ENCODE measurements around the gene CNTNAP5.

DNA sequence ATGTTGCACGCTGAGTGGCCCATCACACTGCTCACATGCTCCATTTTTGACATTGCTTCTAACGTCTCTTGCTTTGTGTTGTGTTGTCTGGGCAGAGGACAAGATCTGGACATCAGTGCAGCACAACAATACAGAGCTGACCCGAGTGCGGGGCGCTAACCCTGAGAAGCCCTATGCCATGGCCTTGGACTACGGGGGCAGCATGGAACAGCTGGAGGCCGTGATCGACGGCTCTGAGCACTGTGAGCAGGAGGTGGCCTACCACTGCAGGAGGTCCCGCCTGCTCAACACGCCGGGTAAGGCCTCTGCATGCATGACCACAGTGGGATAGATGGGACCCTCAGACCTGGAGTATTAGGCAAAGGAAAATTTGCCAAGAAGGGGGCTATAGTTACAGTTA is 622.6 kb downstream of the CNTNAP5 start:
- TF ChIP-seq POLR2AphosphoS5 (IDR thresholded peaks at IDR 0.05; ENCODE audit: insufficient read depth, low read depth, low read length) (no peak), POLR2A (IDR thresholded peaks at IDR 0.05; ENCODE audit: low read depth, low read length) (no peak), EZH2 (IDR thresholded peaks at IDR 0.05; ENCODE audit: borderline replicate concordance, low read depth, low read length, severe bottlenecking) (no peak)
- TF ChIP-seq, protein P1, sequence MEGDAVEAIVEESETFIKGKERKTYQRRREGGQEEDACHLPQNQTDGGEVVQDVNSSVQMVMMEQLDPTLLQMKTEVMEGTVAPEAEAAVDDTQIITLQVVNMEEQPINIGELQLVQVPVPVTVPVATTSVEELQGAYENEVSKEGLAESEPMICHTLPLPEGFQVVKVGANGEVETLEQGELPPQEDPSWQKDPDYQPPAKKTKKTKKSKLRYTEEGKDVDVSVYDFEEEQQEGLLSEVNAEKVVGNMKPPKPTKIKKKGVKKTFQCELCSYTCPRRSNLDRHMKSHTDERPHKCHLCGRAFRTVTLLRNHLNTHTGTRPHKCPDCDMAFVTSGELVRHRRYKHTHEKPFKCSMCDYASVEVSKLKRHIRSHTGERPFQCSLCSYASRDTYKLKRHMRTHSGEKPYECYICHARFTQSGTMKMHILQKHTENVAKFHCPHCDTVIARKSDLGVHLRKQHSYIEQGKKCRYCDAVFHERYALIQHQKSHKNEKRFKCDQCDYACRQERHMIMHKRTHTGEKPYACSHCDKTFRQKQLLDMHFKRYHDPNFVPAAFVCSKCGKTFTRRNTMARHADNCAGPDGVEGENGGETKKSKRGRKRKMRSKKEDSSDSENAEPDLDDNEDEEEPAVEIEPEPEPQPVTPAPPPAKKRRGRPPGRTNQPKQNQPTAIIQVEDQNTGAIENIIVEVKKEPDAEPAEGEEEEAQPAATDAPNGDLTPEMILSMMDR (IDR thresholded peaks at IDR 0.05; ENCODE audit: extremely low read depth in 1 of 2, insufficient read depth in 1 of 2, low read depth in 1 of 2, low read length in 2 of 2): no peak
- TF ChIP-seq, protein P2, sequence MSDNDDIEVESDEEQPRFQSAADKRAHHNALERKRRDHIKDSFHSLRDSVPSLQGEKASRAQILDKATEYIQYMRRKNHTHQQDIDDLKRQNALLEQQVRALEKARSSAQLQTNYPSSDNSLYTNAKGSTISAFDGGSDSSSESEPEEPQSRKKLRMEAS (IDR thresholded peaks at IDR 0.05; ENCODE audit: insufficient read depth, insufficient read length): no peak

Data from endothelial cell of umbilical vein (primary cell).